ENCODE data around the gene LMAN2L.
A peak's percentile ranks its signal among the peaks of the same experiment; 100 is the strongest.

The LMAN2L gene, protein sequence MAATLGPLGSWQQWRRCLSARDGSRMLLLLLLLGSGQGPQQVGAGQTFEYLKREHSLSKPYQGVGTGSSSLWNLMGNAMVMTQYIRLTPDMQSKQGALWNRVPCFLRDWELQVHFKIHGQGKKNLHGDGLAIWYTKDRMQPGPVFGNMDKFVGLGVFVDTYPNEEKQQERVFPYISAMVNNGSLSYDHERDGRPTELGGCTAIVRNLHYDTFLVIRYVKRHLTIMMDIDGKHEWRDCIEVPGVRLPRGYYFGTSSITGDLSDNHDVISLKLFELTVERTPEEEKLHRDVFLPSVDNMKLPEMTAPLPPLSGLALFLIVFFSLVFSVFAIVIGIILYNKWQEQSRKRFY

DNA sequence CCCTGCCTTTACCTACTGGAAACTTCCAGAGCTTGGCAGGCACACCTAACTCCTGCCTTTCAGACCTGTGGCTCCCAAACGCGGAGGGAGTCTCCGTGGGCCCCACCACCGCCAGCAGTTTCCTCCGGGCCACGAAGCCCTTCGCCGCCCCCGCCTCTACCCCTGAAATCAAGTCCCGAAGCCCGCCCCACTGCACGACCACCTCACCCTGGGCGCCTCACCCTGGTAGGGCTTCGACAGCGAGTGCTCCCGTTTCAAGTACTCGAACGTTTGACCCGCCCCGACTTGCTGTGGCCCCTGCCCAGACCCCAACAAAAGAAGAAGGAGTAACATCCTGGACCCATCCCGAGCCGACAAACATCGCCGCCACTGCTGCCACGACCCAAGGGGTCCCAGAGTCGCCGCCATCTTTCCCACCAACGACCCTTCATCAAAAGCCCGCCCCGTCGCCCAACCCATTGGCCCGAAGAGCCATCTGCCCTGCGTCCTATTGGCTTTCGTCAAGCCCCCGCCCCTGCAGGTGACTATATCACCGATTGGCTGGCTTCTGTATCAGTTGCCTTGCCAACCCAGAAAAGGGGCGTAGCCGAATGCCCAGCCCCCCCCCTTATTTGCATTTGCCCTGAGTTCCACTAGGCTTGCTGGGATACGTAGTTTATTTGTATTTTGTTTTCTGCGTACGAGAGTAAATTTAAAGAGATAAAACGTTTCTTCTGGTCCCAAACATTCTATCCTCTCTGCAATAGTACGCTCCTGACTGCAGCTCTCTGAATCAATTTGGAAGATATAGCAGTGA lies at the start of gene LMAN2L:
Gene LMAN2L (minus strand): TSS at position 432 of the 796 bp plus-strand sequence. CDS start 24 bp downstream, at position 408.
- peak; percentile 99 for DNase-seq

DNA sequence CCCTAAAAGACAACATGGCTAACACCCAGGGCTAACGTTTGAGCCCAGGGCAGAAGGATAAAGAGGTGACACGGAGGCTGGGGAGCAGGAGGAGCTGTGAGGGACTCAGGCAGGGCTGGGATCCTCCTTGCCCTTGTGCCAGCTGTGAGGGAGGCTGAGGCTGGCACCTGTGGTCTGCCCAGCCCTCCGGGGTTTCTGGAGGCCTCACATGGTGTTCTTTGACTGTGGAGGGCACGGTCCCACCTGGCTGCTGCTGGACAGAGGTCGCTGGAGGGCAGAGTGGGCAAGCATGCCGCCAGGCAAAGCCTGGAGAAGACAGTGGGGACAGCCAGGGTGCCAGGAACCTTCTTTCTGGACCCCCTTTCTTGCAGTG lies 49.4 kb upstream of the LMAN2L start:
- DNase-seq, result no peak

GRCh38 chr2:96788442-96789244 lies 48.8 kb upstream of the LMAN2L start:
- no peak for DNase-seq

DNA sequence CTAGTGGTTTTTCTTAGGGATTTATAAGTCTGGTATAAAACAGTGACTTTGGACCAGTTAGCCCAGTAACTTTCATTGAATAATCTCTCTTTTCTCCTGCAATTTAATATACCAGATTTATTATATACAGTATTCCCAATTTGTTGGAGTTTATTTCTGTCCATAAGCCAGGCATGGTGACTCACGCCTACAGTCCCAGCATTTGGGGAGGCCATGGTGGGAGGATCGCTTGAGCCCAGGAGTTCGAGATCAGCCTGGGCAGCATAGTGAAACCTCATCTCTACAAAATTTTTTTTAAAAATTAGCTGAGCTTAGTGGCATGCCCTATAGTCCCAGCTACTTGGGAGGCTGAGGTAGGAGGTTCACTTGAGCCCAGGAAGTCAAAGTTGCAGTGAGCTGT lies 47.5 kb upstream of the LMAN2L start:
- DNase-seq, result no peak

DNA sequence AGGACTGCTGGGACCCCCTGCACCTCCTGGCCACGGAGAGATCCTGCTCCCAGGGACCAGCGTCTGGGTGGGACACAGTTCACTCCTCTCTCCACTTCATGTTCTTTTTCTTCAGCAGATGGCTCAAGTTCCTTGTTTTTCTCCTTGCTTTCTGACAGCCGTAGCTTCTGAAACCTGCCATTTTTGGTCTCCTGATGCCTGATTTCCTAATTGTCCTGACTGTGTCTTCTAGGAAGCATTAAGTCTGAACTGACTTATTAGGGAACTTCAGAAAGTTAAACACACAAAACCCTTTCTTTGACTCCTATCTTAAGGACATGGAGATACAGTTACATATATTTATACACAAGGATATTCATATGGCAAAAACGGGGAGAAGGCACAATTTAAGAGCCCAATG lies 43.5 kb upstream of the LMAN2L start:
- no peak for DNase-seq

GRCh38 chr2:96775160-96775559 lies 35.3 kb upstream of the LMAN2L start:
- DNase-seq, result no peak

- peak; percentile 52 for DNase-seq
Measured at GRCh38 chr2:96773922-96774321, 34.1 kb upstream of the LMAN2L start.

- DNase-seq, result peak; percentile 48
Measured at GRCh38 chr2:96772903-96773671, 33.2 kb upstream of the LMAN2L start.

GRCh38 chr2:96771796-96772618 lies 32.1 kb upstream of the LMAN2L start:
- no peak for DNase-seq

DNA sequence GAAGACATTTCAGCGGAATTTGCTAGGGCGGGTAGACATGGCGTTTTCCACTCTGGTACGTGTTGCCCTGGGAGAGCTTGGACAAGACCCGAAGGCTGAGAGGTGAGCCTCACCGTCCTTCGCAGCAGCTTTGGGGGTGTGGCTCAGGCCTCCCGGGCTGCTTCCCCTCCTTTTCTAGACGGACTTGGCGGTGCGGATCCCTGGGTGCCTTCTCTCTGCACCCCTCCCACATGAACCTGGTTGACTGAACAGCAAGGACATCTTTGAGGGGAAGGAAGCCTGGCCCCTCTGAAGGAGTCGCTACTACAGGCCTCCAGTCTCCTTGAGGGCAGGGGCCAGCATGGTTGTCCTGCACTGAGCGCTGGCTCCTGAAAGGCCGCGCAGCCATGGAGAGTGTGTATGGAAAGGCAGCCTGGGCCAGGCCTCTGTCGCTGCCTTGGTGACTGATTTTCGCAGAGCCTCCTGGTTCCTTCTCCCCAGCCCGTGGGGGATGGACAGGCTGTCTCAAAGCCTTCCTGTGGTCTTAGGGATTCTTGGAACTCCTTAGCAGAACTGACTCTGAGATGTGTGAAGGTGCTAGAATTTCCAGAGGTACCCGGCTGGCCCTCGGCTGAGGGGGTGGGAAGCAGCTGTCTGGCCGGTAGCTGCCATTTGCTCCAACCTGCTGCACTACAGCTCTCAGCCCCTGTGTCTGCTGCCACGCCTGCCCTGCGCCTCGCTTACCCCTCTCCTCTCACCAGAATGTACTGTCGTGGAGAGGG lies 30.8 kb upstream of the LMAN2L start:
- no peak for DNase-seq

DNA sequence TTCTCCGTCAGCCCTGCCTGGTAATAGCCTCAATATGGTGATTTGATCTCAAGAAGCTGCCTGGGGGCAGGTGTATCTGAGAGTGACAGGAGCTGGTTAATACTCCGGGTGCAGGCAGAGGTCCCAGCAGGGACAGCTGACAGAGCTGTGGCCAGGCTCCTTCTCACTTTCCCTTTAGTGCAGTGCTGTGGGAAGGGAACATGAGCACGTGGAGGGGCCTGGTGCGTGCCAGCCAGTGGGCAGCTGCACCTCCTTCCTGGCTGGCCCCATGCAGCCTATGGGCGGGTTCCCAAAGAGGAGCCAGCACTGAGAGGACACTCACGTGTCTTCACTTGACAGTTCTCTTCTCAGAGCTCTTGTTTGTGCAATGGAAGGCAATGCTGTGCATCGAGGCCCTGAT lies 29.9 kb upstream of the LMAN2L start:
- DNase-seq, result no peak

DNA sequence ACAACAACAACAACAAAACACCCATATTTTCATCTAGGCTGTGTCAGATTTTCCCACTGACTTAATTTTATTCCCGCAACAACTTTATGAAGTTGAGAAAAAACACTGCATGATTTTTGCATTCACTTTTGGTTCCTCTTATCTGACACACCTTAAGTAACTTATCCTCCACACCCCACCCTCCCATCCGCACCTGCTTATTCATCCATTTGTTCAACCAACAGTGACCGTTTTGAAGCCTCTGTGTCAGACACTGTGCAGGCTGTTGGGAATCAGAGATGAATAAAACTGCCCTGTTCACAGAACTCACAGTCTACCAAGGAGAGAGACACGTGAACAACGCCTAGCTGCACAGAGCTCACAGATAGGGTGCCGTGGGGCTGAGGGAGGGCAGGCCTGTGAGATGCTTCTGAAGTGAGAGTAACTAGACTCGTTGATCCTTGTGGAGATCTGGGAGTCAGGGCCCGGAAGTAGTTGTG lies 28.3 kb upstream of the LMAN2L start:
- no peak for DNase-seq

DNA sequence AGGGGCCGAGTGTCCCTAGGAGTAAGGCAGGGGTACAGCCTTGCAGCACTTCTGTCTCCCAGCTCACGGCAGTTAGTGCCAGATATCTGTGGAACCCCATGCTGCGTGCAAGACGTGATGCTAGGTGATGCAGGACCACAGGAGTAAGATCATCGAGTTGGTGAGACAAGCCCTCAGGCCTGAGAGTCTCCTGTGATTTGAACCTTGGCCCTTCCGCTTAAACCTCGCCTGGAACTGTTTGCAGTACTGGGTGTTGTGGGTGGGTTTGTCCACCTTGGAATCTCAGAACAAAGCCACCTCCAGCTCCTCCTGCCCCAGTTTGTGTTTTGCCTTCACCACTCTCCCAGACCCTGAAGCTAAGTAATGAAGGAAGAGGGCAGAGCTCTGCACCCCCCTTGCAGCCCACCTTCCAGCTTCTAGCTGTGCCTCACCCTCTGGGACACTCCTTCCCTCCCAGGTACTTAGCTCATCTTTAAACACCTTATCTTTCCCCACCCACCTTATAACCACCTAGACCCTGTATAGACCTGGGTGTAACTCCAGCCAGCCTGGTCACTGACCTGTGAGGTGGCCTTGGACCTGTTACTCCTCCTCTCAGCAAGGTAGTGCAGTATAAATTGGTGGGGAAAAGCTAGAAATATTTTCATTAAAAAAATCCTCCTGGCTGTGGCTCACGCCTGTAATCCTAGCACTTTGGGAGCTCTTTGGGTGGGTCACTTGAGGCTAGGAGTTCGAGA lies 27.4 kb upstream of the LMAN2L start:
- no peak for DNase-seq

- DNase-seq, result no peak
Measured at GRCh38 chr2:96764253-96764637, 24.4 kb upstream of the LMAN2L start.

DNA sequence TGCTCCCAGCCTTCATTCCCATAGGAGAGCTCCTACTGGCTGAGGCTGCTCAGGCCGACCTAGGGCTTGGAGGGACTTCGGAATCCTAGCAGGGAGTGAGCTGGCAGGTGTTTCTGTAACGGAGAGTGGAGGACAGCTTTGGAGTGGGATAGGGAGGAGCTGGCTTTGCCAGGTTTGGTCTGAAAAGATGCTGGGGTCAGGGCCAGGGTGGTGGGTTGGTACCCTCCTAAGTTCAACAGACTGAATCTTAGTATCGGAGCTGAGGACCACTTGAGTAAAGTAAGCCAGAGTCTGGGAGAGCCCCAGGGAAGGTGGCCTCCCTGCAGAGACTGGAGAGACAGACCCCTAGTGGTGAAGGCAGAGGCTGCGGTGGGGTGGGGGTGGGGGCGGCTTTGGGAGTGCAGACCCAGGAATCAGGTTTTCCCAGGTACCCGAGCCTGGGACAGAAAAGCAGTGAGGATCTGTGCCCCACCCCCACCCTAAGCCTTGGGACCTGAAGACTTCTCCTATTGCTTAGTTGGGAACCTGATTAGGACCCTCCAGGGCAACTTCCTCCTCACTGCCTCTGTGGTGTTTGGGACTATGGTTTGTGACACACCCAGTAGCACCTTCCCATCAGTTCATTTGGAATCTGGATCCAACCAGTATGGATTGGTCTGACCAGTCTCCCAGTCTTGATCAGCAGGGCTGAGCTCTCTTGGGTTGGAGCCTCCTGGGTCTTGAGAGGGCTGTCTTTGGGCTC lies 23.8 kb upstream of the LMAN2L start:
- DNase-seq, result peak; percentile 21

GRCh38 chr2:96762529-96763311 lies 22.9 kb upstream of the LMAN2L start:
- no peak for DNase-seq

GRCh38 chr2:96760986-96761832 lies 21.3 kb upstream of the LMAN2L start:
- no peak for DNase-seq

Measured in stimulated activated CD4-positive, alpha-beta T cell treated with anti-CD3 and anti-CD28 coated beads, Interleukin-15, amount 100 ng/mL, for 24 hours (primary cell).